Parathyroid adenoma (tissue), 2 donors: Measurements from ENCODE around the gene ZFAND6.
"Not testable (repeated sequence)": the region's sequence is repeated elsewhere in the genome, so short reads cannot be mapped to it uniquely, and the experiment has no call there.

Experiments used
- H2AFZ ChIP-seq: fragments of 300-600 bp; sonication (generic); one replicate; pipeline ENCODE4 v1.7.0; 2017; ENCODE audit warnings: antibody characterized with exemption, mild to moderate bottlenecking
- H3K27ac ChIP-seq: fragments of 300-600 bp; sonication (generic); one replicate; pipeline ENCODE4 v1.7.0; 2017
- H3K27me3 ChIP-seq: fragments of 300-600 bp; sonication (generic); one replicate; pipeline ENCODE4 v1.7.0; 2017; ENCODE audit warnings: low read length; ENCODE audit not compliant: control insufficient read depth, insufficient read depth
- H3K36me3 ChIP-seq: fragments of 300-600 bp; sonication (generic); one replicate; pipeline ENCODE4 v1.7.0; 2017; ENCODE audit warnings: low read length; ENCODE audit not compliant: control insufficient read depth, insufficient read depth
- H3K4me1 ChIP-seq: fragments of 300-600 bp; sonication (generic); one replicate; pipeline ENCODE4 v1.7.0; 2017; ENCODE audit warnings: control low read depth
- H3K4me2 ChIP-seq: fragments of 300-600 bp; sonication (generic); one replicate; pipeline ENCODE4 v1.7.0; 2017; ENCODE audit warnings: low read length
- H3K4me3 ChIP-seq: fragments of 300-600 bp; sonication (generic); one replicate; pipeline ENCODE4 v1.7.0; 2017; ENCODE audit warnings: low read depth, low read length
- H3K79me2 ChIP-seq: fragments of 300-600 bp; sonication (generic); one replicate; pipeline ENCODE4 v1.7.0; 2017; ENCODE audit warnings: control low read depth
- H3K9ac ChIP-seq: fragments of 300-600 bp; sonication (generic); one replicate; pipeline ENCODE4 v1.7.0; 2017; ENCODE audit warnings: mild to moderate bottlenecking
- H3K9me3 ChIP-seq: fragments of 300-600 bp; sonication (generic); one replicate; pipeline ENCODE4 v1.7.0; 2017; ENCODE audit warnings: low read length; ENCODE audit not compliant: control insufficient read depth
- CTCF ChIP-seq: fragments of 300-600 bp; sonication (generic); IDR thresholded peaks from one replicate; pipeline ENCODE4 v1.7.0; 2017; ENCODE audit warnings: antibody characterized with exemption, mild to moderate bottlenecking
- donor health status: primary hyperparathyroidism.

The ZFAND6 gene

GRCh38 chr15:80118956-80119355 is 59.5 kb downstream of the ZFAND6 start:
- Histone ChIP-seq H3K4me3 (no peak overlapping the region), H3K27ac (no peak overlapping the region), H3K4me2 (no peak overlapping the region), H3K9me3 (no peaks in the 10 kb centered on the region), H3K4me1 (no peaks in the 10 kb centered on the region), H3K27me3 (no peaks in the 10 kb centered on the region), H3K9ac (no peak overlapping the region), H3K36me3 (no peaks in the 10 kb centered on the region), H2AFZ (no peak overlapping the region), H3K79me2 (peaks cover 2% of the 10 kb centered on the region)
- TF ChIP-seq CTCF = no peak

GRCh38 chr15:80120636-80121035 is 61.2 kb downstream of the ZFAND6 start:
- no peak overlapping the region for H3K4me2 ChIP-seq
- TF ChIP-seq CTCF = no peak
- H3K4me1 ChIP-seq = no peaks in the 10 kb centered on the region
- no peak overlapping the region for H3K4me3 ChIP-seq
- H3K27me3 ChIP-seq = no peaks in the 10 kb centered on the region
- no peaks in the 10 kb centered on the region for H3K36me3 ChIP-seq
- H2AFZ ChIP-seq = no peak overlapping the region
- H3K27ac ChIP-seq = no peak overlapping the region
- H3K9me3 ChIP-seq = no peaks in the 10 kb centered on the region
- H3K79me2 ChIP-seq = peaks cover 2% of the 10 kb centered on the region
- H3K9ac ChIP-seq = no peak overlapping the region

GRCh38 chr15:80121546-80121945 is 62.1 kb downstream of the ZFAND6 start:
- H3K4me1 ChIP-seq = no peaks in the 10 kb centered on the region
- TF ChIP-seq CTCF = no peak
- no peaks in the 10 kb centered on the region for H3K27me3 ChIP-seq
- H3K79me2 ChIP-seq = peaks cover 2% of the 10 kb centered on the region
- no peak overlapping the region for H3K4me3 ChIP-seq
- no peaks in the 10 kb centered on the region for H3K36me3 ChIP-seq
- no peak overlapping the region for H3K9ac ChIP-seq
- no peak overlapping the region for H2AFZ ChIP-seq
- no peaks in the 10 kb centered on the region for H3K9me3 ChIP-seq
- no peak overlapping the region for H3K27ac ChIP-seq
- no peak overlapping the region for H3K4me2 ChIP-seq

DNA sequence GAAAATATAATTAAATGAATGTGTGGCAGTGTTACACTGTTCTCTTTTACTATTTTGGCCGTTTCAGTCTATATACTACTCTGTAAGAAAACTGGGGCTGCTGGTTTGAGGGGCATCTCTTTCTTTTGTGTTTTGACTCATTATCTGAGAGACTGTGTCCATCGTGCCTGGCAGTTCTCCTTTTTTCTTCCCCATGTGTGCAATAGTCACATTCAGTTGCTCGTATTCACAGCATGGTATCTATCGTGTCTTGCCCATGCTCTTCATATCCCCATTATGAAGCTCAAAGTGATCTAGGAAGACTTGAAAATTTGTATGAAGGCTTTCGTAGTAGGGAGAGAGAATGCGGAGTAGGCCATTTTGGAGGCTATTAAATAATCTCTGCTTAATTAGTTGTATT is 63.6 kb downstream of the ZFAND6 start:
- Histone ChIP-seq H3K79me2 (no peaks in the 10 kb centered on the region), H3K27ac (no peak overlapping the region), H3K9ac (no peak overlapping the region), H3K4me2 (no peak overlapping the region), H3K27me3 (no peaks in the 10 kb centered on the region), H3K4me1 (no peaks in the 10 kb centered on the region), H2AFZ (no peak overlapping the region), H3K4me3 (no peak overlapping the region), H3K36me3 (no peaks in the 10 kb centered on the region), H3K9me3 (no peaks in the 10 kb centered on the region)
- no peak for TF ChIP-seq CTCF

DNA sequence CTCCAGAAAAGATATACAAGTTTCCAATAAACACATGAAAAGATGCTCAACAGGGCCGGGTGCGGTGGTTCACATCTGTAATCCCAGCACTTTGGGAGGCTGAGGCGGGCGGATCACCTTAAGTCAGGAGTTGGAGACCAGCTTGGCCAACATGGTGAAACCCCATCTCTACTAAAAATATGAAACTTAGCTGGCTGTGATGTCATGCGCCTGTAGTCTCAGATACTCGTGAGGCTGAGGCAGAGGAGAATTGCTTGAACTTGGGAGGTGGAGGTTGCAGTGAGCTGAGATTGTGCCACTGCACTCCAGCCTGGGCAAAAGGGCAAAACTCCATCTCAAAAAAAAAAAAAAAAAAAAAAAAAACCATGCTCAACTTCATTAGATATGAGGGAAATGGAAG is 67.8 kb downstream of the ZFAND6 start:
- H3K36me3 ChIP-seq = not testable (repeated sequence)

More for the DNA sequence above, 67.8 kb downstream of the ZFAND6 start:
- not testable (repeated sequence) for H3K9ac ChIP-seq, H3K4me3 ChIP-seq, H3K4me1 ChIP-seq, H3K9me3 ChIP-seq, H3K27me3 ChIP-seq, H2AFZ ChIP-seq, H3K27ac ChIP-seq, H3K79me2 ChIP-seq, H3K4me2 ChIP-seq
